ENCODE measurements around the gene TMEM121B.

The TMEM121B gene

DNA sequence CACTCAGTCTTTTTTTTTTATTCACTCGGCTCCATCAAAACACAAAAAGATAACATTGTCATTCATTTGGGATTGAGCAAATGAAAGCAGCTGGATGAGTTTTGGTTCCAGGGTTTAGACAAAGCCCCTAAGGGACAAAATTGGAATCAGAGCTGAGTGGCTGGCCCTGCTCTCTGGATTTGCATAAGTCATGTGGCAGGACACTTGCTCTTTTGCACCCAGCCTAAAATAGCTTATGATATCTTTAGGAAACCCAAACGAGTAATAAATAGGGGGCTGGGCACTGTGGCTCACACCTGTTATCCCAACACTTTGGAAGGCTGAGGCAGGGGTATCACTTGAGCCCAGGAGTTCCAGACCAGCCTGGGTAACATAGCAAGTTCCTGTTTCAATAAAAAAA is 11.0 kb upstream of the TMEM121B start:
- Histone ChIP-seq H3F3A (ENCODE audit: low read depth) (no peaks in the 10 kb centered on the region), H3K36me3 (ENCODE audit: insufficient read depth, low read length) (peaks cover 9% of the 10 kb centered on the region; the same call in 1 of the 2 replicates), H3K9me2 (replicated peaks; ENCODE audit: low read depth, low read length) (no peaks in the 10 kb centered on the region), H3K27me3 (ENCODE audit: insufficient read depth, low read length, poor library complexity, severe bottlenecking) (no peaks in the 10 kb centered on the region), H3K9ac (ENCODE audit: low read depth, low read length, poor library complexity, severe bottlenecking) (no peak overlapping the region), H3K9me3 (ENCODE audit: insufficient read depth, low read depth, low read length) (no peaks in the 10 kb centered on the region), H3K4me1 (ENCODE audit: insufficient read depth, low read length, poor library complexity, severe bottlenecking) (no peaks in the 10 kb centered on the region), H2AFZ (ENCODE audit: low read length) (no peak overlapping the region), H3K4me2 (ENCODE audit: low read depth, low read length, poor library complexity, severe bottlenecking) (no peak overlapping the region), H3K79me2 (ENCODE audit: insufficient read depth, low read length) (no peaks in the 10 kb centered on the region), H3K4me3 (ENCODE audit: low read length, poor library complexity, severe bottlenecking) (no peak overlapping the region), H4K20me1 (ENCODE audit: insufficient read depth, low read length, poor library complexity, severe bottlenecking) (no peaks in the 10 kb centered on the region)
- TF ChIP-seq EZH2phosphoT487 (IDR thresholded peaks at IDR 0.05; ENCODE audit: borderline replicate concordance): no peak
- TF ChIP-seq, protein P1, sequence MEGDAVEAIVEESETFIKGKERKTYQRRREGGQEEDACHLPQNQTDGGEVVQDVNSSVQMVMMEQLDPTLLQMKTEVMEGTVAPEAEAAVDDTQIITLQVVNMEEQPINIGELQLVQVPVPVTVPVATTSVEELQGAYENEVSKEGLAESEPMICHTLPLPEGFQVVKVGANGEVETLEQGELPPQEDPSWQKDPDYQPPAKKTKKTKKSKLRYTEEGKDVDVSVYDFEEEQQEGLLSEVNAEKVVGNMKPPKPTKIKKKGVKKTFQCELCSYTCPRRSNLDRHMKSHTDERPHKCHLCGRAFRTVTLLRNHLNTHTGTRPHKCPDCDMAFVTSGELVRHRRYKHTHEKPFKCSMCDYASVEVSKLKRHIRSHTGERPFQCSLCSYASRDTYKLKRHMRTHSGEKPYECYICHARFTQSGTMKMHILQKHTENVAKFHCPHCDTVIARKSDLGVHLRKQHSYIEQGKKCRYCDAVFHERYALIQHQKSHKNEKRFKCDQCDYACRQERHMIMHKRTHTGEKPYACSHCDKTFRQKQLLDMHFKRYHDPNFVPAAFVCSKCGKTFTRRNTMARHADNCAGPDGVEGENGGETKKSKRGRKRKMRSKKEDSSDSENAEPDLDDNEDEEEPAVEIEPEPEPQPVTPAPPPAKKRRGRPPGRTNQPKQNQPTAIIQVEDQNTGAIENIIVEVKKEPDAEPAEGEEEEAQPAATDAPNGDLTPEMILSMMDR (conservative IDR thresholded peaks at IDR 0.05; ENCODE audit: low read length): no peak

DNA sequence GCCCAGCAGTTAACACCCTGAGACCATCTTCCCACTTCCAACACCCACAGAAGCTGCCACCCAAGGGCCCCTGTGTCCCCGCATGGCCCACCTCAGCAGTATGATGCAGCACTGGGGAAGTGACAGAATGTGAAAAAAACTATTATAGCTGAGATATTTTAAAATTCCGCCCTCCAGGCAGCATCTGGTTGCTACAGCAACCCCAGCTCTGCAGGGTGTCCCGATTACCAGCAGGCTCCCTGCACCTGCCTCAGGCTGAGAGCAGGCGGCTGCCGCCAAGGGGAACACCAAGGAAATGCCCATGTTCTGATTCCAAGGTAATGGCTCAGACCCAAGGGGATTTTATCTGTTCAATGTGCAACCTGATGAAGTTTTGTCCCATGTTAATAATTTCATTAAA is 10.5 kb upstream of the TMEM121B start:
- no peak for TF ChIP-seq EZH2phosphoT487 (IDR thresholded peaks at IDR 0.05; ENCODE audit: borderline replicate concordance)
- TF ChIP-seq, protein P1 (conservative IDR thresholded peaks at IDR 0.05; ENCODE audit: low read length): no peak
- no peak overlapping the region for H3K4me2 ChIP-seq (ENCODE audit: low read depth, low read length, poor library complexity, severe bottlenecking)

DNA sequence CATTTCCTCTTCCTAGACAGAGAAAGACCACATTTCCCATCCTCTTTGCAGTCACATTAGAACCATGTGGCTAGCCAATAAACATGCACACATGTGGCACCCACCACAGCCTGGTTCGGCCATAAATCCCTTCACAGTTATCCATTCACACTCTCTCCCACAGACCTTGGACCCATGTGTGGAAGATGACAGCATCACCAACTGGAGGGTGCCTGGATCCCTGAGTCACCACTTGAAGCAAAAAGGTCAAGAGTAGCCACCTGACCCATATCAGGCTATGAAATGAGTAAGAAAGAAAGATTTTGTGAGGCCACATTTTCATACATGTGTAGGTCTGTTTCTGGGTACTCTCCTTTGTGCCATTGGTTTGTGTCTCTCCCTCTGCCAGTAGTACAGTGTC is 9.0 kb upstream of the TMEM121B start:
- Histone ChIP-seq H3K27me3 (ENCODE audit: insufficient read depth, low read length, poor library complexity, severe bottlenecking) (no peaks in the 10 kb centered on the region), H3K9me3 (ENCODE audit: insufficient read depth, low read depth, low read length) (no peaks in the 10 kb centered on the region), H2AFZ (ENCODE audit: low read length) (no peak overlapping the region), H3K4me1 (ENCODE audit: insufficient read depth, low read length, poor library complexity, severe bottlenecking) (no peaks in the 10 kb centered on the region), H3K4me2 (ENCODE audit: low read depth, low read length, poor library complexity, severe bottlenecking) (no peak overlapping the region), H3K9ac (ENCODE audit: low read depth, low read length, poor library complexity, severe bottlenecking) (no peak overlapping the region), H3K9me2 (replicated peaks; ENCODE audit: low read depth, low read length) (no peaks in the 10 kb centered on the region), H3K36me3 (ENCODE audit: insufficient read depth, low read length) (peaks cover 3% of the 10 kb centered on the region; the same call in 1 of the 2 replicates), H3K79me2 (ENCODE audit: insufficient read depth, low read length) (no peaks in the 10 kb centered on the region), H4K20me1 (ENCODE audit: insufficient read depth, low read length, poor library complexity, severe bottlenecking) (no peaks in the 10 kb centered on the region), H3F3A (ENCODE audit: low read depth) (no peaks in the 10 kb centered on the region), H3K4me3 (ENCODE audit: low read length, poor library complexity, severe bottlenecking) (no peak overlapping the region)
- no peak for TF ChIP-seq EZH2phosphoT487 (IDR thresholded peaks at IDR 0.05; ENCODE audit: borderline replicate concordance)
- TF ChIP-seq, protein P1 (conservative IDR thresholded peaks at IDR 0.05; ENCODE audit: low read length): no peak

More for the DNA sequence above, 10.5 kb upstream of the TMEM121B start:
- H3K79me2 ChIP-seq (ENCODE audit: insufficient read depth, low read length): no peaks in the 10 kb centered on the region
- H3K9me2 ChIP-seq (replicated peaks; ENCODE audit: low read depth, low read length): no peaks in the 10 kb centered on the region
- no peak overlapping the region for H3K9ac ChIP-seq (ENCODE audit: low read depth, low read length, poor library complexity, severe bottlenecking)
- peaks cover 5% of the 10 kb centered on the region; the same call in 1 of the 2 replicates for H3K36me3 ChIP-seq (ENCODE audit: insufficient read depth, low read length)
- H2AFZ ChIP-seq (ENCODE audit: low read length): no peak overlapping the region
- H4K20me1 ChIP-seq (ENCODE audit: insufficient read depth, low read length, poor library complexity, severe bottlenecking): no peaks in the 10 kb centered on the region
- H3K27me3 ChIP-seq (ENCODE audit: insufficient read depth, low read length, poor library complexity, severe bottlenecking): no peaks in the 10 kb centered on the region
- no peak overlapping the region for H3K4me3 ChIP-seq (ENCODE audit: low read length, poor library complexity, severe bottlenecking)
- H3K4me1 ChIP-seq (ENCODE audit: insufficient read depth, low read length, poor library complexity, severe bottlenecking): no peaks in the 10 kb centered on the region
- H3K9me3 ChIP-seq (ENCODE audit: insufficient read depth, low read depth, low read length): no peaks in the 10 kb centered on the region
- no peaks in the 10 kb centered on the region for H3F3A ChIP-seq (ENCODE audit: low read depth)
